ENCODE results near the gene ZBTB8A.

The ZBTB8A gene

GRCh38 chr1:32644426-32644825 is 105.2 kb downstream of the ZBTB8A start:
- Histone ChIP-seq H3K4me3 (no peak overlapping the region), H3K27ac (no peak overlapping the region)
- DNase-seq (ENCODE audit: low spot score): no peak
- TF ChIP-seq CTCF (IDR thresholded peaks at IDR 0.05): no peak

- no peak for DNase-seq (ENCODE audit: low spot score)
- no peak overlapping the region for H3K4me3 ChIP-seq
- H3K27ac ChIP-seq: no peak overlapping the region
- TF ChIP-seq CTCF (IDR thresholded peaks at IDR 0.05): no peak
These were observed 108.3 kb downstream of the ZBTB8A start for GRCh38 chr1:32647308-32648134.

GRCh38 chr1:32650248-32650751 is 111.1 kb downstream of the ZBTB8A start, which contains the start of gene ZBTB8OS:
Gene ZBTB8OS, minus strand, starts transcription at chr1:32650550. Its CDS starts 21 bp downstream, at chr1:32650529.
- peak; percentile 91 for DNase-seq (ENCODE audit: low spot score)
- Histone ChIP-seq H3K27ac (peak within 1 kb of the TSS; percentile 91 to 99), H3K4me3 (peak within 1 kb of the TSS; percentile 97)
- TF ChIP-seq CTCF (IDR thresholded peaks at IDR 0.05): no peak

- Histone ChIP-seq H3K27ac (peak within 1 kb of the TSS; percentile 91 to 99), H3K4me3 (peak within 1 kb of the TSS; percentile 97)
- DNase-seq (ENCODE audit: low spot score): peak; percentile 98
- no peak for TF ChIP-seq CTCF (IDR thresholded peaks at IDR 0.05)
These were observed 111.7 kb downstream of the ZBTB8A start, which contains the start of gene RBBP4 for GRCh38 chr1:32650752-32651460. Gene RBBP4, plus strand, starts transcription at chr1:32651208. Its CDS starts 99 bp downstream, at chr1:32651307.

DNA sequence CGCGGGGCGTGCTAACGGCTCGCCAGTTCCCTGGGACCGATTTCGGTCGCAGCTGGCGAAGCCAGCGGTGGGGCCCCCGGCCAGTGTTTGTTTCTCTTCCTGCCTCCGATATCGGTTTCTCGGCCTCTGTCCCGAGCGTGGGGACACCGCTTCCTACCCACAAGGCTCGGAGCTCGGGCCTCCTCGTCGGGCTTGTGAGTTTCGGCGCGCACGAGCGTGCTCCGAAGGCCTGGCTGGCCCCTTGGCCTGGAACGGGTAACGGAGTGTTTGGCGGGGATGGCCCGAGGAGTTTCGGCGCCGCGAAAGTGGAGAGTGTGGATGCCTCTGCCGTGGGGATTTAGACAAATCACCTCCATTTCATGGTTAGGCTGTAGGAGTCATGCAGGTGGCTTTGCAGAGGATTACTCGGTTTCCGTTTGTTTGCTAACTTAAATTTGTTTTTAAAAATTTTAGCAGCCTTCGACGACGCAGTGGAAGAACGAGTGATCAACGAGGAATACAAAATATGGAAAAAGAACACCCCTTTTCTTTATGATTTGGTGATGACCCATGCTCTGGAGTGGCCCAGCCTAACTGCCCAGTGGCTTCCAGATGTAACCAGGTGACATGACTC is 112.3 kb downstream of the ZBTB8A start:
- TF ChIP-seq CTCF (IDR thresholded peaks at IDR 0.05): no peak
- Histone ChIP-seq H3K4me3 (peak overlapping the region; percentile 97), H3K27ac (peak overlapping the region; percentile 91 to 99)
- no peak for DNase-seq (ENCODE audit: low spot score)

DNA sequence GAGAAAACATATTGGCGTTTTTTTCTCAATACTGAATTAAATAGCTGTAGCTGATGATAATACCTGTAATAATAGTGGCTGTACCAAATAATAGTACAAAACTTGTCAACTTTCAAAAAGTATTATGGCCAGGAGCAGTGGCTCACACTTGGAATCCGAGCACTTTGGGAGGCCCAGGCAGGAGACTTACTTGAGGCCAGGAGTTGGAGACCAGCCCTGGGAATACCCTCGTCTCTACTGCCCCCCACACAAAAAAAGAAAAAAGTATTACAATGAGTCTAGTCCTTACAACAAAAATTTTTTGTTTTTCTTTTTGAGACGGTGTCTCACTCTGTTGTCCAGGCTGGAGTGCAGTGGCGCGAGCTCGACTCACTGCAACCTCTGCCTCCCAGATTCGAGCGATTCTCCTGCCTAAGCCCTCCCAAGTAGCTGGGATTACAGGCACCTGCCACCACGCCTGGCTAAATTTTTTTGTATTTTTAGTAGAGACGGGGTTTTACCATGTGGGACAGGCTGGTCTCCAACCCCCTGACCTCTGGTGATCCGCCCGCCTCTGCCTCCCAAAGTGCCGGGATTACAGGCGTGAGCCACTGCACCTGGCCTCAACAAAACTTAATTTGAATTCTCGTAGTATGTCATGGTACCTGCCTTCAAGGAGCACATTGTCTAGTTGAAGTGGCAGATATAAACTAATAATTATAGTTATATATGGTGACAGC is 113.2 kb downstream of the ZBTB8A start:
- no peak for DNase-seq (ENCODE audit: low spot score)
- H3K4me3 ChIP-seq: peak overlapping the region; percentile 97
- H3K27ac ChIP-seq: no peak overlapping the region
- no peak for TF ChIP-seq CTCF (IDR thresholded peaks at IDR 0.05)

All from coronary artery (tissue), 2 donors.